ENCODE data around the gene QRFP.

The QRFP gene

GRCh38 chr9:130896233-130897014 is at the start of gene QRFP:
QRFP (minus strand) TSS chr9:130896812; CDS start chr9:130893838, 2,974 bp downstream.
- no peak for DNase-seq (ENCODE audit: low spot score)

- no peak for DNase-seq (ENCODE audit: low spot score)
These were observed 48.6 kb upstream of the QRFP start for GRCh38 chr9:130945173-130945572.

GRCh38 chr9:130944510-130945058 is 48.0 kb upstream of the QRFP start:
- DNase-seq (ENCODE audit: low spot score), result no peak

GRCh38 chr9:130943777-130944176 is 47.2 kb upstream of the QRFP start:
- no peak for DNase-seq (ENCODE audit: low spot score)

- no peak for DNase-seq (ENCODE audit: low spot score)
These were observed 46.6 kb upstream of the QRFP start for GRCh38 chr9:130943221-130943620.

DNA sequence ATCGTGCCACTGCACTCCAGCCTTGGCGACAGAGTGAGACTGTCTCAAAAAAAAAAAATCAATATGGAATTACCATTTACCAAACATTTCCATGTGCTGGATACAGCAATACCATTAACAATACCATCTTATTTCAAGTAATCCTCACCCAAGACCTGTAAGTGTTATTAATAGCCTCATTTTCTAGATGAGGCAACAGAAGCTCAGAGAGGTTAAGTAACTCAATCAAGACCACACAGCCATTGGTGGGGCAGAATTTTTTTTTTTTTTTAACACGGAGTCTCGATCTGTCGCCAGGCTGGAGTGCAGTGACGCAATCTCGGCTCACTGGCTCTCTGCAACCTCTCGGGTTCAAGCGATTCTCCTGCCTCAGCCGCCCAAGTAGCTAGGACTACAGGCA is 46.1 kb upstream of the QRFP start:
- DNase-seq (ENCODE audit: low spot score), result no peak

GRCh38 chr9:130942084-130942483 is 45.5 kb upstream of the QRFP start:
- no peak for DNase-seq (ENCODE audit: low spot score)

DNA sequence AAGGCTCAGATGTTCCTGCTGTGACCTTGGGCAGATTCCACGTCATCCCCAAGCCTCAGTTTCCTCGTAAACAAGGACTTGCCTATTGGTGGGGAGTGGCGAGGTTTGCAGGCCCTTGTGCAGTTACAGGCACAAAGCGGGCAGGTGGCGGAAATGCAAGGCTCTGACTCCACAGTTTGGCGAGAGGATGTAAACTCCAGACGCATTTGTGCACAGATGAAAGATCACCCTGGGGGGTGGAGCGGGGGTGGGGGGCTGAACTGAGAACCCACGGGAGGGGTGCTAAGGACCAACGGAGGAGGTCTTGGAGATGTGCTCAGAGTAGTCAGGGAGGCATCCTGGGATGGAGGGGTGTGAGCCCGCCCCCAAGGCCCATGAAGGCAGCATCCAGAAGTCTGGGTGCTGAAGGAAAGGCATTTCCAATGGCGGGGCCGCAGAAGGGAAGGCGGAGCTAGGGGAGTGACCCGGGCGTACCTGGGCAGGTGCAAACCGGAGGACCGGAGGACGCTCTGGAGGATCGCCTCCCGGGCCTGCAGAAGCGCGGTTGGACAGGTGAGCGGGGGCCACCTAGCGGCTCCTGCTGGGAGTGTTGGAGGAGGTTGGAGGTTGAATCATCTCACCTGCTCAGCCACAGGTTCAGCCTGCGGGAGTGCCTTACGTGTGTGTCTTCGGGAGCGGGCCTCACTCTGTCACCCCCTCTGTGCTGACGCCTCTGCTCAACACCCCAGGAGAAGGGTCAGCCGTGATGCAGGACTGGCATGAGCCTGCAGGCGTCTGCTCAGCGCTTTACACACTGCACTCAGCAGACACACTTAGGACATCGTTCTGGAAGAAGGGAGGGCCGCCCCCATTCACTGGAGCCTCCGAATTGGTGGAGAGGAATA is 44.3 kb upstream of the QRFP start:
- no peak for DNase-seq (ENCODE audit: low spot score)

- DNase-seq (ENCODE audit: low spot score), result no peak
These were observed 43.5 kb upstream of the QRFP start for GRCh38 chr9:130940027-130940549.

DNA sequence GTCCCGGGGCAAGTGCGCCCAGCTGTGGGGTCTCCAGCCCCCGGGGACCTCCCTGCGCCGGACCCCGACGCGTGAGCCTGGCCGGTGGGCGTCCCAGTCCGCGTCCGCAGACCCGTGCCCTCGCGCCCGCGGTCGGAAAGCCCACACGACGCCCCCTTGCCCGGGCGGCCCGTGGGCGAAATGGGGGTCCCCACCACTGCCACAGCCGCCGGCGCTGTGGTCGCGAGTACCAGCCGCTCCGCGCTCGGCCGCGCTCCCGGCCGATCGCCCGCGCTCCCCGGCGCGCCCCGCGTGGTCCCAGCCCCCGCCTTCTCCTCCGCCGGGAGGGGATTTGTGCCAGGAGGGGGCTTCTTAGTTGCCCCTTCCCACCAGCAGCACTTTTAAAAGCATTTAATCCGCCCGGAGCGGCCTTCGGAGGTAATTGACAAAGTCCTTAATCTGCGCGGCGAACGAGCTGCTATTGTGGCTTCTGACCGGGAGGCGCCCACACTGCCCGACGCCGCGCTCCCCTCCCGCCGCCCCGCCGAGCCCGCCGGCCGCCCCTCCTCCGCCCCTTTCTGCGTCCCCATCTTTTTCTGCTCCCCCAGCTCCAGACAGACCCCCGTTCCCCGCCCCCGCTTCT is 42.9 kb upstream of the QRFP start:
- no peak for DNase-seq (ENCODE audit: low spot score)

DNA sequence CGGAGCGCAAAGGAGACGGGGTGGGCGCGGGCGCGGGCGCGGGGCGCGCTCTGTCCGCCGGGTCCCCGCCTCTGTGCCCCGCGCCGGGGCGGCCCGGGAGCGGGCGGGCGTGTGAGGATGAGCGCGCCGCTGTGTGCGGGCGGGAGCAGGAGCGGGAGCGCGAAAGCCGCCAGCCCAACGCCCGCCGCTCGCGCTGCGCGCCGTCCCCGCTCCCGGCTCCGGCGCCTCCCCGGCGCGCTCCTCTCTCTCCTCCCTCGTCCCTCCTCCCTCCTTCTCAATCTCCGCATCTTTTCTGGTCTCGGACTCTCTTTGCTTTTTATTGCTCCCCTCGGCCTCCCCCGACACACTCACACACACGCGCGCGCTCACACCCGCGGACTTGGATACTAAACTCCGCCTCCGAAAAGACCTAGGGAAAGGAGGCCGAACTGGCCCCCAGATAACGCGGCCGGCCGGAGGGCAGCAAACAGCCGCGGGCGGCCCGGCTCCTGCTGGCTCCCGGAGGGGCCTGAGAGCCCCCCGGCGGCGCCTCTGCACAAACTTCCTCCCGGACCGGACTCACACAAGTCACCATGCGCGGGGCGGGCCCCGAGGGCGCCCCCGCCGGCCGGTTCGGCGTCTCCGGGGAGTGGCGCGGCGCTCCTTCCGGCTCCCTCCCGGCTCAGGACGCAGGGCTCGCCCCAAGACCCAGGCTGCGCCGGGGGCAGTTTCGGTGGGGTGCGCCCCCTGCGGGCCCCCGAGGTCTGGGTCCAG is 42.2 kb upstream of the QRFP start, which contains the start of gene FIBCD1:
TSS of gene FIBCD1 (minus strand) at position 596 of the 753 bp plus-strand sequence. CDS start 640 bp downstream, outside the sequence.
- DNase-seq (ENCODE audit: low spot score), result peak; percentile 44

- DNase-seq (ENCODE audit: low spot score), result no peak
These were observed 41.6 kb upstream of the QRFP start for GRCh38 chr9:130938184-130938651.

DNA sequence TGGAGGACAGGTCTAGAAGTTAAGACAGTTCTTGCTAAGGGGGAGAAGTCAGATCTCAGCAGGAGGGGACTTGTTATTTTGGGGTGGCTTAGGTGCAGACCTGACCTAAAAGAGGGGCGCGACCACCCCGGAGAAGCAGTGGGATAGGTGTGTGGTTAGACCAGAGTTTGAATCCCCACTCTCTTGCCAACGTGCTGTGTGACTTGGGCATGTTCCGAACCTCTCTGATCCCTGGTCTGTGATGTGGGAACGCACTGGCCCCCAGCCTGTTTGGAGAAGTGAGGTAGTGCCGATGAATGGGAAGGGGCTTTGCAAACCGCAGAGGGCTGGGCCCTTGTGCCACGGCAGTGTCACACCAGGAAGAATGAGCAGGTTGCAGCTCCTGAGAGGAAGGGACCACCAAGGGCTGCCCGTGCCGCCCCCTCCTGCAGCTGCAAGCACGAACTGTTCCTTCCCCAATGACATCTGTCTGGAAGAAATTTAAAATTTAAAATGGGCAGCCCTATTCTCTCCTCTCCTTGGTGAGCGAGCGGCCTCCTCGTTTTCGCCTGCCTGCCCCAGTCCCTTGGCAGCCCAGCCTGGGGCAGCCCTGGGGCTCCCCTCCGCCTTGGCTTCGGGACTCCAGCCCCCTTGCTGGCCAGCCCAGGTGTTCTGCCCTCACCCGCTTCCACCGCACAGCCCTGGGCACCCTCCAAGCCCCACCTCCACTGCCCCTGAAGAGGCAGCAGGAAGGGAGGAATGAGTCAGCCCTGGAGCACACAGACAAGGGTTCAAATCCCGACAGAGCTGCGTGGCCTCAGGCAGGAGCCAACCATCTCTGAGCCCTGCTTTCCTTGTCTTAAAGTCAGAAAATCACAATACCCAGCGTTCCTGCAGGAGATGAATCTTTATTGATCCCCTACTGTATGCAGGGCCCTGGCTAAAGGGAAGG is 40.8 kb upstream of the QRFP start:
- DNase-seq (ENCODE audit: low spot score), result no peak

DNA sequence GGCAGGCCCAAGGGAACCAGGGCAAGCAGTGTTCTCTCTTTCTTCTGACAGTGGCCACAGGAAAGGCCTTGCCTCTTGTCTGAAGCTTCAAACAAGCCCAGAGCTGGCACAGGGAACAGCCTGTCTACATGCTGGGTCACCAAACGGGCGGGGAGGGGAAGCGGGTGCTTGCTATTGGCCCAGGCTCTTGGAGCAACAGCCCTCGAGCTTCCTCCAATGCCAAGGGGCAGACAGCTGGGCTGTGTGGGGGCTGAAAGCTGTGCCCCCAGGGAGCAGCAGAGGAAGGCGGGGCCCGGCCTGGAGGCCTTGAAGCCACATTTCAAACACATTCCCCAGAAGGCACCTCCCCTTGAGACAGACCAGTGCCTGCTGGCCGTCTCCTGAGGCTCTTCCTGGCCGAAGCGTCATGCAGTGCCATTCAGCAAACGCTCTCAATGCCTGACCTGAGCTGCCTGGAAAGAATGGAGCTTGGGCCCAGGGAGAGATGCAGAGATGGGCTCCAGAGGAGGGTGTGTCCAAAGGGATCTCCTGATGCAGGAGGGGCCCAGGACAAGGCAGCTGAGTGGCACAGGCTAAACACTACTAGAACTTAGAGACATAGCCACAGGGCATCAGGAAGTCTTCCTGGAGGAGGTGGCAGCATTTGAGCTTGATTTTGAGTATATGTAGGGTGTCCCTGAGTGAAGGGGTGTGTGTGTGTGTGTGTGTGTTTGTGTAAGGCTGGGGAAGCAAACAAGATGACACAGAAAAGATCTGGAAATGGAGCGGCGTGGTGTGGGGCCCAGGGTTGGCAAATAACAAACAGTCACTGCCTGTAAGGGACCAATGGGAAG is 39.9 kb upstream of the QRFP start:
- DNase-seq (ENCODE audit: low spot score), result peak; percentile 63

DNA sequence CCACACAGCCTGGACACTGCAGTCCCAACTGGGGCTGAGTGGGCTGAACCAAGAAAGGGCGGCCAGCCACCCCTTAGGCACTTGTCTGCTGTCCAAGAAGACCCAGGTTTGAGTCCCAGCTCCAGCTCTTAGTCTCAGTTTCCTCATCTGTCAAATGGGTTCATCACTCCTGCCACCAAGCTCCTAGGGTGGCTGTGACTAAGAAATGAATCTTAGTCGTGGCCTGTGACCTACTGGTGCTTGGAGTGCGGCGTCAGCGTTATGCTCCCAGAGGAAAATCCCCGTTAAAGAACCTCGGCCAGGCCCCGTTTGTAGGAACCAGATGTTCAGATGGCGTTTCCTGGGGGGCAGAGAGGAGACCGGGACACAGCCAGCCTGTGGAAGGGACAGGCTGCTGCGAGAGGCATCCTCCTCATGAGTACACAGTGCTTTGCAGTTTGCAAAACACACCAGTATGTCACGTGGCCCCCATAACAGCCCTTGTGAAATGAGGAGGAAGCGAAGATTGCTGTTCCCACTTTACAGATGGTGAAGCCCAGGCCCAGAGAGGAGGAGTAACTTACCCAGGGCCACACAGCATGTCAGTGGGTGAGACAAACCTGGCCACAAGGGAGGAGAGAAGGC is 39.1 kb upstream of the QRFP start:
- no peak for DNase-seq (ENCODE audit: low spot score)

DNA sequence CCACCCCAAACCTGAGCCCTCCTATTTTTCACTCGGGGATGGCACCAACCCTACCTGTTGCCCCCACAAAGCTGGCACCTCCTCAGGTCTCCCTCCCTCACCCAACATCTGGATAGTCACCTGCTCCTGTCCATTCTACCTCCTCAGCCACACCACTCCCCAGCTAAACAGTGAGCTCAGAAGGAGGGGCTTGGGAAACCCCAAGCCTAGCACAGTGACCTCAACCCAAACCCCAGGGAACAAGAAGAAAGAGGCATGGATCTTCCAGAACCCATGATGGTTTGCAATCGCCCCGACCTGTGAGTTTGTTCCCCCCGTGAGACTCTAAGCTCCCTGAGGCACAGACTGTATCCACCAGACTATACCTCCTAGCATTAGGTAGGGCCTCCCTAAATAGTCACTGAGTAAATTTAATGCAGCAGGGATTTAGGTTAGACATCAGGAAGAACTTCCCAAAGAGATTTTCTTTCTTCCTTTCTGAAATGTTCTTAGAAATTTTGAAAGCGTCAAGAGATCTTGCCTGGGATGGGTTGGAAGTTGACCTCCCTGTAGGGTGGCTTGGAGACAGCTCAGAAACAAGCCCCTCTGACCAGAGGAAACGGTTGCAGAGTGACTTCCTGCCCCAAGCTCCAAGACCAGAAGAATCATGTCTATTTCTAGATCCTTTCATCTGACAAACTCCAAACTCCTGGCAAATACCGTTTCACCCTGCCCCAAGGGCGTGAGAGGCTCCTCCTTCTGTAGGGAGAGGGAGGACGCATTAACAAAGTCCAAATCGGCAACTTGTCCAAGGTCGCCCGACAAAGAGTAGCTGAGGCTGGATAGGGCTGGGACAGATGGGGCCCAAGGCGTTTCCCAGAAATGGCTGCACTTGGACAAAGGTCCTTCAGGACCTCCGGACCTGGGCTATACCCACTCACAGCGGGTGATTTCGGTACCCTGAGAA is 38.4 kb upstream of the QRFP start:
- DNase-seq (ENCODE audit: low spot score), result peak; percentile 36

GRCh38 chr9:130934246-130934645 is 37.6 kb upstream of the QRFP start:
- DNase-seq (ENCODE audit: low spot score), result no peak
